NCI-H2107 (cell line): ENCODE data around the gene ARHGAP26.

Source experiments
- DNase-seq: peaks from one replicate; lab custom pipeline; 2025; lab: John Stamatoyannopoulos, UW

Gene ARHGAP26

GRCh38 chr5:142748568-142749249 lies 21.5 kb upstream of the ARHGAP26 start:
- no peak for DNase-seq

DNA sequence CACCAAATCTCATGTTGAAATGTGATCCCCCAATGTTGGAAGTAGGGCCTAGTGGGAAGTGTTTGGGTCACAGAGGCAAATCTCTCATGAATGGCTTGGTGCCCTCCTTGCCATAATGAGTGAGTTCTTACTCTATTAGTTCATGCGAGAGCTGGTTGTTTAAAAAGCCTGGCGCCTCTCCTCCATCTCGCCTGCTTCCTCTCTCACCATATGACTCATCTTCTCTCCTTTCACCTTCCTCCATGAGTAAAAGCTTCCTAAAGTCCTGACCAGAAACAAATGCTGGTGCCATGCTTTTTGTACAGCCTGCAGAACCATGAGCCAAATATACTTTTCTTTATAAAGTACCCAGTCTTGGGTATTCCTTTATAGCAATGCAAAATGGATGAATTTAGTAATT lies 20.9 kb upstream of the ARHGAP26 start:
- DNase-seq, result no peak

DNA sequence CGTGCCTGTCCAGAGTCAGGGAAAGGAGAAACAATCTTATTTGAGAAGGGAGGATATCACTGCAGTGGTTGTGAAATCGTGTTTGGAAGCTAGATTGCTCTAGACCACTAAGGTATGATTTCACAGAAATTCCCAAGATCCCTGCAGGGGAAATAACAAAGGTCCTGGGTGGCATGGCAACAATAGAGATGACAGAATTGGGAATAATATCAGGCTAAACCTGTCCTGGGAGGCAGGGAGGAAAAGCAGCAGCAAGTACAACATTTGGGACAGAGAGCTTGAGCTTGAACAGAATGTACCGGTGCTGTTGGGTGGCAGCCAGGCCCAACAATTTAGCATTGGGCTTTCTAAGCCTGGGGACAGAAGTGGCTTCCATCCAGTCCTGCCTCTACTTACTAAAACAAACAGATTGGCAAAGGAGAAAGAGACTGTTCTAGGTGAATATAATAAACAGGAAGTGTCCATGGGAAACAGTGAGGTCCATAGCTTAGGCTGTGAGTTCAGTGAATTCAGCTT lies 17.0 kb upstream of the ARHGAP26 start:
- no peak for DNase-seq

DNA sequence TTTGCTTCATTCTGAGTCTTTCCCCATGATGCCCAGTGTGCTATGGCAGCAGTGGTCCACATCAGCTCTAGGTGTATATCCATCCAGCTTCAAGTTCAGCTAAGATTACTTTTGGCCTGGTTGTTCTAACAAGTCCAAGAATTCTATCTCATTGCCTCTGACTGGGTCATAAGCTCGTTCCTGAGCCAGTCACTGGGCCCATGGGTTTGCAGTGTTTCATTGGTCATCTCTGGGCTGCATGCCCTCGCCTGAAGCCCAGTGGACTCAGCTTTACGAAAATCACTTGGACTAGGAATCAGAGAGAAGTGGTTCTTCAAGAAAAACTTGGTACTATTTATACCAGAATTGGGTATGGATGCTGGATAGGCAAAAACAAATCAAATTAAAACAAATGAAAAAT lies 16.1 kb upstream of the ARHGAP26 start:
- DNase-seq, result no peak

GRCh38 chr5:142756576-142756975 lies 13.6 kb upstream of the ARHGAP26 start:
- no peak for DNase-seq

DNA sequence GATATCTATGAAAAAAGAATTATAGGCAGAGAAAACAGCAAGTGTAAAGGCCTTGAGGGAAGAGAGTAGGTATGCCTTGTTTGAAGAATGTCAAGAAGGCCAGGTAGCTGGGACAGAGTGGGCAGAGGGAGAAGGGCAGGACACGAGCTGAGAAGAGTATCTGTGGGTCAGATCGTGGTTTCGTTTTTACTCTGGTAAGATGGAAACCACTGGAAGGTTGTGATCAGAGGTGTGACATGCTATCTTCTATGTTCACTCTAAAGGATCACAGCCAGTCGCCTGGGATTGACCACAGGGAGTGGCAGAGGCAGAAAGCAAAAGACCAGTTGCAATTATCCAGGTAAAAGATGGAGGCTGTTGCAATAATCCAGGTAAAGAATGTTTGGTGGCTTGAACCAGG lies 12.6 kb upstream of the ARHGAP26 start:
- DNase-seq, result no peak

DNA sequence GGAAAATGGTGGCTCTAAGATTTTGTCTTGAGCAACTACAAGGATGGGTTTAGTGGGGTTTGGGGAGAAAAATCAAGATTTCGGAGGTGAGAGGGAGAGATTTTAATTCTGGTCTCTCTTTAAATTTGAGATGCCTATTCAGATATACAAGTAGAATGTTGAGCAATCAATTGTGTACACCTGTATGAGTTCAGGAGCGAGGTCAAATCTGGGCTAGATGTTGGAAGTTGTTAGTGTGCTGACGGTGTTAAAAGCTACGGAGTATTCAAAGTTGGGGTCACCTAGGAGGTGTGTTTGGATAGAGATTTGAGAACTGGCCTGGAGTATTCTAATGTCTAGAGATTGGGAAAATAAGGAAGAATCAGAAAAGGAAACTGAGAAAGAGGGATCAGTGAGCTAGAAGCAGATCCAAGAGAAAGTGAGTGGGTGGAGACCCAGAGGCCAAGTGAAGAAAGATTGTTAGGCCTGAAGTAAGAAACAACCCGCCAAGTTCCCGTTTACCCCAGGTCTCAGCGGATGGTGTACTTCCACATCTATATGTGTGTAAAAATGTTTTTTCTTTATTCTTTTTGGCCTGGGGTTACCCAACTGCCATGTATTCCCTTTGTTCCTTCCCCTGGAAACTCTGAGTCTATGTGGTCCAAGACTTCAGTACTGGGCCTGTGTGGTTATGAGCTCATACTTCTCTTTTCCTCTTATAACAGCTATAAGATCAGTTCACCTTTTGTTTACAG lies 11.9 kb upstream of the ARHGAP26 start:
- DNase-seq, result no peak

DNA sequence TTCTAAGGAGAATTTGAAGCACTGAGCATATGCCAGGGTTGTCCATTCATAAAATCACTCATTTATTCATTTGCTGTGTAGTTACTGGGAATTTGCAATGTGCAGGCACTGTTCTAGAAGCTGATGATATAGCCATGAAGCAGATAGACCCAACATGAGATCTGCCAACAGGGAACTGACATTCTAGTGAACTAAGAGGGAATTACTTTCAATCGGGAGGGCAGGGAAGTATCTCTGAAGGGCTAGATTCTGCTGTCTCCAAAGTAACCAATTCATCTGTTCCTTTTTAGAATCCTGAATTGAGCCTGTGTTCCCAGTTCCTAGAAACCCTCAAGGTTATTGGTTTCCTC lies 11.4 kb upstream of the ARHGAP26 start:
- DNase-seq, result no peak

GRCh38 chr5:142763701-142764100 lies 6.5 kb upstream of the ARHGAP26 start:
- no peak for DNase-seq

GRCh38 chr5:142767178-142767577 lies 3.0 kb upstream of the ARHGAP26 start:
- DNase-seq, result no peak

DNA sequence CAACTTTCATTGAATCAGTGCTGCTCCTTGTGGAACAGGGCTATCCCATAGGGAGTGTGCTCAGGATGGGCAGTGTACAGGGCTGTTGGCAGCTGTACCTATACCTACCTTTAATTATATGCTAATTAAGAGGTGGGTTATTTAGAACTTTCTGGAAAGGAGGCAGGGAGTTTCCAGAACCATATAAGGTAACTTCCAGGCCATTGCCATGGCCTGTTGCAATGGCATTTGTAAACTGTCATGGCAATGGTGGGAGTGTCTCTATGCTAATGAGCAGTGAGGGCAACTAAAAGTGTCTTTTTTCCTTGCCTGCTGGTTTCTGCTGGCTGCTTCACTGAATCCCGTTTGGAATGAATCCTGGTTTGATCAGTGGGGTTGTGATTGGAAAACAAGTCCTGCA lies 2.3 kb upstream of the ARHGAP26 start:
- no peak for DNase-seq

DNA sequence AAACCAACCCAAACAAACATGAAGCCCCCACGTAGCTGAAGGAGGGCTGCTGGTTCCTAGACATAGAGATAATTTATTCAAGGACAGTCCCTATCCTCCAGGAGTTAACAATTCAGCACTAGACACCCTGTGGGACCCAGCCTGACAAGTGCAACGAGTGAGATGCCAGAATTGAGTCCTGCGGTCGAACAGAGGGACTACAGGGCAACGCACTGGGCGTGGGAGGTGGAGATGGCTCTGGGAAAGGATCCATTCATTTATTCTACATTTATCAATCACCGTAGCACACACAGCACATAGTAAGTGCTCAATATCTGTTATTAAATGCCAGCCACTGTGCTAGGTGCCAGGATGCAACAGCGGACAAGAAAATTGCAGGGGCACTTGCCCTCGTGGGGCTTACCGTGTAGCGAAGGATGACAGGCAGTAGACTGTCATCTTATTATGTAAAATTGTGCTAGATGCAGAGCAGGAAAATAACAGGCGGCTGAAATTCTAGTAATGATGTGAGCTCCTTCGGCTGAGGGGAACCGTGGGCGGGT lies 855 bp upstream of the ARHGAP26 start:
- no peak for DNase-seq

- peak; percentile 2 for DNase-seq
Measured at GRCh38 chr5:142770650-142771609, 753 bp downstream of the ARHGAP26 start.

DNA sequence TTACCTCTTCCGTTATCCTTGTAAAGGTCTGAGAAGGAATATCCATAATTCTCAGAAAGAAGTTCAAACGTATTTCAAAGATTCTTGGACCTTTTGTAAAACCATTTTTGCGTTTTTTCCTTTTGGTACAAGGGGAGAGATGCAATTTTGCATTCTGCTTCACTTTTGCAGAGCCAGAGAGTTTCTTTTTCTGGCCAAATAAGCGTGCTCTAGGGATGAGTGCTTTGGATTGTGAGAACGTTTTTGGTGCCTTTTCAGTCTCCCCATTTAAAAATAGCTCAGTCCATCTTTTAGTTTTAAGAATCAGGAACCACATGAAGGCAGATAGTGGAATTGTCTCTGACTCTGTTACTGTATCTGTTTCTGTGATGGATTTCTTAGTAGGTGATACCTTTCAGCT lies 1.5 kb downstream of the ARHGAP26 start:
- no peak for DNase-seq

GRCh38 chr5:142772446-142773293 lies 2.5 kb downstream of the ARHGAP26 start:
- DNase-seq, result no peak

DNA sequence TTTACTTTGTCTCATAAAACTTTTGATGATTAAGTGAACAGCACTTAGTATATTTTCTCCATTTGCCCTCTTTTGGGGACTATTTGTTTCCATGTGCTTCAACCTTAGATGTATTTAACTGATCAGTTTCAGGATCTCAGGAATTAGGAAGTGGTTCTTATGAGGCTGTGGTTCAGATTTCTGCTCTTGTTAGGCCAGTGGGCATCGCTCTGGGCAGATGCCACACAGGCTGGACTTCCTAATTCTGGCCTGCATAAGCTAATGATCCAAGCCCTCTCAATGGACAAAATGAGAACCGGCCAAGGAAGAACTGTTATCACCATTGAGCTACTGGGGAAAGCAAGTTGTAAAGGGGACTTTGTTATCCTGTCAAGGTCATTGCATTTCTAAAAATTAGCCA lies 6.9 kb downstream of the ARHGAP26 start:
- no peak for DNase-seq

GRCh38 chr5:142777850-142778249 lies 7.7 kb downstream of the ARHGAP26 start:
- no peak for DNase-seq

DNA sequence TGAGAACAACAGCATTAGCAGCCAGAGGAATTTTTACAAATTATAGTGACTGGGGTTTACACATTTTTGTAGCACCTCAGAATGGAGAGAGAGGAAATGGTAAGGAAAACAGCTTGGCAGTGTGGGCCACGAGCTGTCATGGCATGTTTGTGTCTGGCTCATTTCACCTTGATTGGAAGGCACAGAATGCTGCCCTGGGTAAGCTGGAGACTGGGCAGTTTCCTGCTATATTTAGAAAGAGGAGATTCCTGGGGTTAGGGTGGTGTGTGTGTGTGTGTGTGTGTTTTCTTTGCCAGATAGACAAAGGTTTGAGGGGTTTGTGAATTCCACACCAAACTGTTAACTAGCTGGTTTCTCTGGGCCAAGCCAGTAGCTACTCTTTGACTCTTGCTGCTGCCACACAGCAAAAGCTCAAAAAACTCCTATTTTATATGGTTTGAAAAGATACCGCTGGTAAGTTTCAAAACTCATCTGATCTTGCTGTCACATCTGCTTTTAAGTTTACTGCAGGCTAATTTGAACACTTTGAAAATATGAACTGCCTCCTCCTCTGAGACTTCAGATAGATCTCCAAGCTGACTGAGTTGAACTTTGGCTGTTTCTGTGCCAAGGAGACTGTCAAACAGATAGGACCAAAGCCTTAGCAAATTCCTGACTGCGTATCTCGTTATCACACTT lies 9.1 kb downstream of the ARHGAP26 start:
- no peak for DNase-seq

DNA sequence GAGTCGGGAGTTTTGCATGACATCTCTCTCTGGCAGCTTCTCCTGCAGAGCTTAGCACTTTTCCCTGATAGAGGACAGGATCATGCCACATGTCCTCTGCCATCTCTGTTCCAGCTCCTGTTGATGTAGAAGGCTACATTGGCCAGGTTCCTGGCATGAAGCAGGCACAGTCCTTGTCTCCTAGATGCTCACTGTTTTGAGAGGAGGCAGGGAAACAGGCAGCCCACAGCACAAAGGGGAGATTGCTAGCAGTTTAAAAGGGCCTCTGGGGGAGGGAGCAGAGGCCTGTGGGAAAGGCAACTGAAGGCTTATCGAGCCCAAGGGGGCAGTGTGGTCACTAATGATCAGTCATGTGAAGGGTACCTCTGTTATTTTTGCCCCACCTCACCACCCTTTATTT lies 10.7 kb downstream of the ARHGAP26 start:
- DNase-seq, result no peak

DNA sequence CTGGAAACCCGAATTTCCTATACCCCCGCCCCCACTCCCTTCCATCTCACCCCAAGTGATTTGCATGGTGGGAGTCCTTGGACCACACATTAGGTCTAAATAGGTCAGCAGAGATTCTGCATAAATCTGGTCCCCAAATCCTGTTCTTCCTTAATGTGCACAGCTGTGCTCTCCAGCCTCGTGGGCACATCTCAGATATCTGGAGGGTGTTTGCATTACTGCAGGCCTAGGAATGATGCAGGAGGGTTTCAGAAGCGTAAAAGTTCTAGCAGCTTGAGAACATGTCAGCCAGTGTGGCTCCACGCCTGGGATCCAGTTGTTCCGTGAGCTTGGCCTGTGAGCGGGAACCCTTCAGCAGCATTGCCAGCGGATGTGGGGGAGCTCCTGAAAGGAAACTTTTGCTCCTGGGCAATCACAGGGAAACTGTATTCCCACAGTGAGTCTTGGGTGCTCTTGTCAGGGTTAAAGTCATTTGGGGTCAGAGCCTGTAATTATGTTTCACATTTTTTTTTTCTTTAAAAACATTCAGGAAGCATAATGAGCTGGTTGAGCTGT lies 12.9 kb downstream of the ARHGAP26 start:
- DNase-seq, result no peak
